ENCODE data around the gene PTPRQ. TPM values are rescaled to one million over a fixed set of nuclear protein-coding genes. Genes with fewer than 3 reads are reported as not detected.

The PTPRQ gene
- total RNA-seq, 1 donor from 2014 or later = 0.07 TPM

DNA sequence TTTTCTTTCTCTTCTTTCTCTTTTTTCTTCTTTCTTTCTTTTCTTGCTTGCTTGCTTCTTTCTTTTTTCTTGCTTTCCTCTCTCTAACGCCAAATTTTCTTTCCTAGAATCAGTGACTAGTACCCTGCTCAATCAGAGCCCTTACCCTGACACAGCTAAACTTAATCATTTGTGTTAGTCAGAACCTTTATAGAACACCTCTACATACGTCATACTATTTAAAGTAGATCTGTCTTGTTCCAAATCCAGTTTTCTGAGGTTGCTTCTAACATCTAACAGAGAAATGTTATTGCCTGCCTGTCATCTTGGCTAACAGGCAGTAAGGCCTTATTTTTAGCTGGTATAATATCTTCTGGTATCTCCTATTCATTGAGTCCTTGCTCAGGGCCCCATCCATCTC is 197.9 kb downstream of the PTPRQ start:
- no peak overlapping the region for H3K27ac Mint-ChIP-seq
- no peak overlapping the region for H3K27ac ChIP-seq
- no peak overlapping the region for H3K9ac ChIP-seq
- H3K4me3 ChIP-seq = no peak overlapping the region
- no peaks in the 10 kb centered on the region for H3K9me3 ChIP-seq (ENCODE audit: low read depth)
- H3K27me3 ChIP-seq = no peaks in the 10 kb centered on the region
- no peaks in the 10 kb centered on the region for H3K4me1 Mint-ChIP-seq
- no peak overlapping the region for H3K4me3 Mint-ChIP-seq
- no peaks in the 10 kb centered on the region for H3K79me2 ChIP-seq (ENCODE audit: low read depth)
- H3K4me2 ChIP-seq = no peak overlapping the region
- no peaks in the 10 kb centered on the region for H3K4me1 ChIP-seq
- H3F3A ChIP-seq (ENCODE audit: low read depth) = no peaks in the 10 kb centered on the region
- no peak for DNase-seq (ENCODE audit: low spot score)
- no peak overlapping the region for H2AFZ ChIP-seq (replicated peaks)
- no peaks in the 10 kb centered on the region for H3K9me3 Mint-ChIP-seq
- no peaks in the 10 kb centered on the region for H3K36me3 ChIP-seq
- H3K27me3 Mint-ChIP-seq (ENCODE audit: insufficient read depth, low read depth) = no peaks in the 10 kb centered on the region
- TF ChIP-seq CTCF (IDR thresholded peaks at IDR 0.05) (no peak), EZH2phosphoT487 (IDR thresholded peaks at IDR 0.05) (no peak), EZH2 (IDR thresholded peaks at IDR 0.05) (no peak)
- H3K36me3 Mint-ChIP-seq = no peaks in the 10 kb centered on the region
- no peaks in the 10 kb centered on the region for H4K20me1 ChIP-seq (ENCODE audit: low read depth)

- no peak overlapping the region for H3K4me2 ChIP-seq
- H3K4me1 ChIP-seq = no peaks in the 10 kb centered on the region
- no peak overlapping the region for H3K9ac ChIP-seq
- H3F3A ChIP-seq (ENCODE audit: low read depth) = no peaks in the 10 kb centered on the region
- Mint-ChIP-seq H3K4me1 (no peaks in the 10 kb centered on the region), H3K4me3 (no peak overlapping the region), H3K36me3 (no peaks in the 10 kb centered on the region), H3K27me3 (ENCODE audit: insufficient read depth, low read depth) (no peaks in the 10 kb centered on the region), H3K27ac (no peak overlapping the region), H3K9me3 (no peaks in the 10 kb centered on the region)
- H4K20me1 ChIP-seq (ENCODE audit: low read depth) = no peaks in the 10 kb centered on the region
- H3K9me3 ChIP-seq (ENCODE audit: low read depth) = no peaks in the 10 kb centered on the region
- H3K27ac ChIP-seq = no peak overlapping the region
- no peak for TF ChIP-seq EZH2phosphoT487 (IDR thresholded peaks at IDR 0.05)
- TF ChIP-seq EZH2 (IDR thresholded peaks at IDR 0.05) = no peak
- no peak for TF ChIP-seq CTCF (IDR thresholded peaks at IDR 0.05)
- no peak for DNase-seq (ENCODE audit: low spot score)
- H3K79me2 ChIP-seq (ENCODE audit: low read depth) = no peaks in the 10 kb centered on the region
- H3K4me3 ChIP-seq = no peak overlapping the region
- no peak overlapping the region for H2AFZ ChIP-seq (replicated peaks)
- no peaks in the 10 kb centered on the region for H3K27me3 ChIP-seq
- no peaks in the 10 kb centered on the region for H3K36me3 ChIP-seq
Measured at GRCh38 chr12:80643961-80644360, 199.9 kb downstream of the PTPRQ start.

DNA sequence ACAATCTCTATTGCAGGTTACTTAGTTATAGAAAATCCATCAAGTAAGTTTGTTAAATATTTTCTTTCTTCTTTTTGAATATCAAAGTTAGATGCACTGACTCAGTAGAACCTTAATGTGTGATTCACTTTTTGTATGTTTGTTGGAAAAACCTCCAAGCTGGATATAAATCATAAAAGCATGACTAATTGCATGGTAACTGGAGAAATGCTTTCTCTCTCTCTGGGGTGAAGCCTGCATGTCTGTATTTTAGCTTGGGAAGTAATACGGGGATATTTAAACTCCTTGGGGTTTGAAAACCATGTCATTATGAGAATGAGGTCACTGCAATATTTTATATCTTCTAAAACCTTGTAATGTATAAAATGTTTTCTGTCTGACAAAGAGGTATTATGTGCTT is 204.8 kb downstream of the PTPRQ start:
- no peaks in the 10 kb centered on the region for H3K9me3 Mint-ChIP-seq
- Histone ChIP-seq H3K4me1 (no peaks in the 10 kb centered on the region), H3K27ac (no peak overlapping the region), H3K27me3 (no peaks in the 10 kb centered on the region), H2AFZ (replicated peaks) (no peak overlapping the region), H3K36me3 (no peaks in the 10 kb centered on the region), H4K20me1 (ENCODE audit: low read depth) (no peaks in the 10 kb centered on the region), H3K9ac (no peak overlapping the region), H3K9me3 (ENCODE audit: low read depth) (no peaks in the 10 kb centered on the region), H3F3A (ENCODE audit: low read depth) (no peaks in the 10 kb centered on the region), H3K79me2 (ENCODE audit: low read depth) (no peaks in the 10 kb centered on the region), H3K4me3 (no peak overlapping the region), H3K4me2 (no peak overlapping the region)
- no peaks in the 10 kb centered on the region for H3K27me3 Mint-ChIP-seq (ENCODE audit: insufficient read depth, low read depth)
- DNase-seq (ENCODE audit: low spot score) = no peak
- no peaks in the 10 kb centered on the region for H3K4me1 Mint-ChIP-seq
- H3K4me3 Mint-ChIP-seq = no peak overlapping the region
- TF ChIP-seq EZH2phosphoT487 (IDR thresholded peaks at IDR 0.05) = no peak
- no peak for TF ChIP-seq CTCF (IDR thresholded peaks at IDR 0.05)
- TF ChIP-seq EZH2 (IDR thresholded peaks at IDR 0.05) = no peak
- no peaks in the 10 kb centered on the region for H3K36me3 Mint-ChIP-seq
- H3K27ac Mint-ChIP-seq = no peak overlapping the region

GRCh38 chr12:80655751-80656150 is 211.7 kb downstream of the PTPRQ start:
- Histone ChIP-seq H3K4me3 (no peak overlapping the region), H4K20me1 (ENCODE audit: low read depth) (no peaks in the 10 kb centered on the region), H3K4me1 (no peaks in the 10 kb centered on the region), H3K9ac (no peak overlapping the region), H3K79me2 (ENCODE audit: low read depth) (no peaks in the 10 kb centered on the region), H3F3A (ENCODE audit: low read depth) (no peaks in the 10 kb centered on the region), H3K9me3 (ENCODE audit: low read depth) (no peaks in the 10 kb centered on the region), H3K27me3 (no peaks in the 10 kb centered on the region), H3K27ac (no peak overlapping the region), H3K36me3 (no peaks in the 10 kb centered on the region), H3K4me2 (no peak overlapping the region), H2AFZ (replicated peaks) (no peak overlapping the region)
- no peak overlapping the region for H3K4me3 Mint-ChIP-seq
- no peaks in the 10 kb centered on the region for H3K9me3 Mint-ChIP-seq
- no peaks in the 10 kb centered on the region for H3K27me3 Mint-ChIP-seq (ENCODE audit: insufficient read depth, low read depth)
- H3K4me1 Mint-ChIP-seq = no peaks in the 10 kb centered on the region
- DNase-seq (ENCODE audit: low spot score) = no peak
- no peaks in the 10 kb centered on the region for H3K36me3 Mint-ChIP-seq
- no peak overlapping the region for H3K27ac Mint-ChIP-seq
- TF ChIP-seq CTCF (IDR thresholded peaks at IDR 0.05) (no peak), EZH2 (IDR thresholded peaks at IDR 0.05) (no peak), EZH2phosphoT487 (IDR thresholded peaks at IDR 0.05) (no peak)

Data from neural progenitor cell (in vitro differentiated cells).